RWPE2 (cell line): ENCODE results near the gene SLC4A8.
A peak's percentile ranks its signal among the peaks of the same experiment; 100 is the strongest.

Source experiments
- ATAC-seq: fragments of 200-7000 bp; cut with Tn5 transposase; 3 replicates; pipeline ENCODE4 v1.9.1; 2021; ENCODE audit warnings: low read depth
- DNase-seq: peaks from one replicate; pipeline ENCODE4 v3.0.0-alpha.2; 2020; ENCODE audit warnings: low spot score
- H3K27ac ChIP-seq: fragments of 450-650 bp; 2 replicates; pipeline ENCODE4 v1.5.1; 2017; ENCODE audit warnings: mild to moderate bottlenecking; ENCODE audit not compliant: poor library complexity, severe bottlenecking
- H3K27me3 ChIP-seq: fragments of 250-450 bp; sonication (Bioruptor Pico); 2 replicates; pipeline ENCODE4 v1.5.1; 2021; ENCODE audit warnings: mild to moderate bottlenecking, moderate library complexity; ENCODE audit not compliant: insufficient read depth, poor library complexity, severe bottlenecking
- H3K36me3 ChIP-seq: fragments of 250-450 bp; sonication (Bioruptor Pico); 2 replicates; pipeline ENCODE4 v1.5.1; 2020; ENCODE audit warnings: low read depth, mild to moderate bottlenecking, moderate library complexity
- H3K4me1 ChIP-seq: fragments of 250-450 bp; sonication (Bioruptor Pico); 2 replicates; pipeline ENCODE4 v1.5.1; 2021; ENCODE audit warnings: mild to moderate bottlenecking, moderate library complexity; ENCODE audit not compliant: insufficient read depth, poor library complexity, severe bottlenecking
- H3K4me3 ChIP-seq: fragments of 250-450 bp; sonication (Bioruptor Pico); 2 replicates; pipeline ENCODE4 v1.5.1; 2021; ENCODE audit warnings: mild to moderate bottlenecking, moderate library complexity; ENCODE audit not compliant: severe bottlenecking
- H3K9me3 ChIP-seq: fragments of 250-450 bp; sonication (Bioruptor Pico); 2 replicates; pipeline ENCODE4 v1.5.1; 2021; ENCODE audit warnings: mild to moderate bottlenecking, moderate library complexity; ENCODE audit not compliant: severe bottlenecking
- CTCF ChIP-seq: fragments of 450-650 bp; IDR thresholded peaks from one replicate; pipeline ENCODE4 v1.5.1; 2017; ENCODE audit warnings: mild to moderate bottlenecking, moderate library complexity; ENCODE audit not compliant: poor library complexity, severe bottlenecking

SLC4A8 gene

GRCh38 chr12:51391283-51392123 is 33.1 kb upstream of the SLC4A8 start, which contains the start of gene GALNT6:
Gene GALNT6, minus strand, starts transcription at chr12:51391406. Its CDS starts 11,625 bp downstream, at chr12:51379781.
- ATAC-seq (peak; percentile 67), DNase-seq (no peak)
- Histone ChIP-seq H3K9me3 (no peaks in the 10 kb centered on the region), H3K4me3 (peak within 1 kb of the TSS; percentile 60), H3K4me1 (peaks cover 41% of the 10 kb centered on the region), H3K27ac (peak within 1 kb of the TSS; percentile 47), H3K36me3 (no peaks in the 10 kb centered on the region), H3K27me3 (no peaks in the 10 kb centered on the region)
- no peak for TF ChIP-seq CTCF

GRCh38 chr12:51392556-51393237 is 31.9 kb upstream of the SLC4A8 start:
- Histone ChIP-seq H3K4me3 (no peak overlapping the region), H3K36me3 (no peaks in the 10 kb centered on the region), H3K27me3 (no peaks in the 10 kb centered on the region), H3K9me3 (no peaks in the 10 kb centered on the region), H3K4me1 (peaks cover 41% of the 10 kb centered on the region), H3K27ac (peak overlapping the region; percentile 88)
- DNase-seq (no peak), ATAC-seq (no peak)
- no peak for TF ChIP-seq CTCF

GRCh38 chr12:51393676-51394545 is 30.7 kb upstream of the SLC4A8 start:
- peaks cover 29% of the 10 kb centered on the region for H3K4me1 ChIP-seq

More at GRCh38 chr12:51393676-51394545, 30.7 kb upstream of the SLC4A8 start:
- no peaks in the 10 kb centered on the region for H3K9me3 ChIP-seq
- H3K27me3 ChIP-seq: no peaks in the 10 kb centered on the region
- no peaks in the 10 kb centered on the region for H3K36me3 ChIP-seq
- H3K27ac ChIP-seq: peak overlapping the region; percentile 88
- no peak for TF ChIP-seq CTCF
- DNase-seq (peak; percentile 88), ATAC-seq (peak; percentile 86)
- no peak overlapping the region for H3K4me3 ChIP-seq
